Muscle layer of colon (tissue), 2 donors: ENCODE data around the gene FRS3.

ENCODE experiments used
- H3K27ac ChIP-seq: one replicate; pipeline ENCODE4 v1.7.0; 2013; ENCODE audit warnings: low read depth, mild to moderate bottlenecking, low read length, moderate library complexity
- H3K27me3 ChIP-seq, 2 donors: one replicate each; pipeline ENCODE4 v1.7.0; 2013; ENCODE audit warnings: low read length in 2 of 2, mild to moderate bottlenecking in 2 of 2; ENCODE audit not compliant: insufficient read depth in 2 of 2, control insufficient read depth in 1 of 2
- H3K36me3 ChIP-seq: one replicate; pipeline ENCODE4 v1.7.0; 2013; ENCODE audit warnings: mild to moderate bottlenecking, low read length; ENCODE audit not compliant: insufficient read depth
- H3K4me1 ChIP-seq: one replicate; pipeline ENCODE4 v1.7.0; 2013; ENCODE audit warnings: mild to moderate bottlenecking, low read length; ENCODE audit not compliant: insufficient read depth
- H3K4me3 ChIP-seq, 2 donors: one replicate each; pipeline ENCODE4 v1.7.0; 2013; ENCODE audit warnings: low read length in 2 of 2, low read depth in 1 of 2, mild to moderate bottlenecking in 1 of 2, moderate library complexity in 1 of 2
- H3K9ac ChIP-seq: one replicate; pipeline ENCODE4 v1.7.0; 2013; ENCODE audit warnings: low read length
- H3K9me3 ChIP-seq: one replicate; pipeline ENCODE4 v1.7.0; 2013; ENCODE audit warnings: mild to moderate bottlenecking, low read length
- donor health status: abdominal sarcoma.
- donor health status: Adenocarcinoma of cecum.

The FRS3 gene

GRCh38 chr6:41747256-41748101 lies 32.2 kb downstream of the FRS3 start, which contains the start of gene PGC:
TSS of gene PGC (minus strand) at chr6:41747397. CDS start at chr6:41747334, 63 bp downstream.
- Histone ChIP-seq H3K27ac (no peak within 1 kb of the TSS), H3K36me3 (no peaks in the 10 kb centered on the region), H3K27me3 (no peaks in the 10 kb centered on the region), H3K9me3 (no peaks in the 10 kb centered on the region), H3K4me3 (no peak within 1 kb of the TSS), H3K9ac (no peak within 1 kb of the TSS), H3K4me1 (no peaks in the 10 kb centered on the region)

DNA sequence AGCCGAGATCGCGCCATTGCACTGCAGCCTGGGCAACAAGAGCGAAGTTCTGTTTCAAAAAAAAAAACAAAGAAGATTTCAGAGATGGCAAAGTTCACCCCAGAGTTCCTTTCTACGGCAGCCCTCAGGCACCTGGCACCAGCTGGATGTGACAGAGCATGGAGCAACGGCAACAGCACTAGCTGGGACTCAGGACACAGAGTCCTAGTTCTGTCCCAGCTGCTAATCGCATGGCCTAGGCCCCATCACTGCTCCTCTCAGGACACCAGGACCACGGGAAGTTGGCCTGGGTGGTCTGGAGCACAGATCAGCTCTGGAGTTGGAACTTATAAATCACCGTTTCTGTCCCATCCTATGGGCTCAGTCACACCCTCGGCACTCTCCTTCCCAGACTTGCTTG lies 33.6 kb downstream of the FRS3 start:
- H3K9ac ChIP-seq = no peak overlapping the region
- no peaks in the 10 kb centered on the region for H3K36me3 ChIP-seq
- H3K4me1 ChIP-seq = no peaks in the 10 kb centered on the region
- no peak overlapping the region for H3K27ac ChIP-seq
- no peaks in the 10 kb centered on the region for H3K9me3 ChIP-seq
- no peaks in the 10 kb centered on the region for H3K27me3 ChIP-seq
- no peak overlapping the region for H3K4me3 ChIP-seq

DNA sequence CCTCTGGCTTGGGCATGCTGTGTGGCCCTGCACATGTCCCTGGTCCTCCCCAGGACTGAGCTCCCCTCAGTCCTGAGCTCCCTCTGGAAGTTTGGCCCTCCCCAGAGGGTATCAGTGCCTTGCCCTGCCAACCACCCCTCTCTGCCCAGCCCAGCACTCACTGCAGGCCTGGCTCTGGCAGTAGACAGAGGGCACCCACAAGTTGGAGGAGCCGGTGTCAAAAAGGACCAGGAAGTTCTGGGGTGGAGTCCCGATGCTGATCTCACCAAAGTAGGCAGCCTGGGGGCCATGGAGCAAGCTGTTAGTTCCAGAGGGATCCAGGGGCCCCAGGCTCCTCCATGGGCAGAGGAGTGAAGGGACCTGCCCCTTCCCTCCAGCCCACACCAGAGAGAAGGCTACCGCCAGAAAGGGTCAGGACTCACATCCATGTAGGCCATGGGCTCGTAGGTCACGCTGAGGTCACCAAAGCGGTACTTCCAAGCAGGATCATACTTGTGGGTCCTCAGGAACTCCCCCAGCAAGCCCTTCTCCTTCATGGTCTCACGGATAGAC lies 35.4 kb downstream of the FRS3 start:
- H3K9ac ChIP-seq = no peak overlapping the region
- H3K9me3 ChIP-seq = no peaks in the 10 kb centered on the region
- H3K36me3 ChIP-seq = no peaks in the 10 kb centered on the region
- H3K4me3 ChIP-seq = no peak overlapping the region
- H3K4me1 ChIP-seq = no peaks in the 10 kb centered on the region
- H3K27me3 ChIP-seq = no peaks in the 10 kb centered on the region
- H3K27ac ChIP-seq = no peak overlapping the region

DNA sequence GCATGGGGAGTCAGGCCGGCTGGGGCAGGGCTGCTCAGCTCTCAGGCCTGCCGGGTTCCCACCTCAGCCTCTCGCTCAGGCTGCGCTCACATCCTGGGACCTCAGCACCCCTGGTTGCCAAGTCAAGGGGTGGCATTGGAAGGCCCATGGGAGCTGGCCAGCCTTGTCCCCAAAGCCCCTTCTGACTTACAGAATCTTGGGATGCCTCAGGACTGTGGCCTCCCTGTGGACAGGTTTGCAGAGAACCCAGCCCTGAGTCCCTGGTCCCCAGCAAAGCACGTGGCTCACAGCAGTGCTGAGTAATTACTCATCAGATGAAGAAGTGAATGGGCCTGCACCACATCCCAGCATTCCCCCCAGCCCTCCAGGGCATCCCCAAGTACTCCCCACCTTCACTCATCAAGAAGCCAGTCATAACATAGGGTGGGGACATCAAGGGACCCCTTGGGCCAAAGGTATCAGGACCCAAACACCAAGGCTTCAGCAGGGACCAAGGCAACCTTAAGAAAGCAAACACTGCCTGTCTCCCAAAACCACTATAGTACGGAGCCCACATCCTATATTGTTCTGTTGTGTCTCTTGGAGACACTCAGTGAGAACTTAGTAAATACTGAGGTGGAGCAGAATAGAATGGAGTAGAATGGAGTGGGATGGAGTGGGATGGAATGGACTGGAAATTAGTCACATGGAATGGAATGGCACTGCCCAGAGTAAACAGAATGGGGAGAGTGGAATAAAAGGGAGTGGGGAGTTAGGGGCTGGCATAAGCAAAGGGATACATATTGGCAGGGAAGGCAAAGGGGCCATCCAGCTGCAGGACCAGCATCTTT lies 36.1 kb downstream of the FRS3 start:
- no peak overlapping the region for H3K9ac ChIP-seq
- no peak overlapping the region for H3K4me3 ChIP-seq
- no peaks in the 10 kb centered on the region for H3K36me3 ChIP-seq

DNA sequence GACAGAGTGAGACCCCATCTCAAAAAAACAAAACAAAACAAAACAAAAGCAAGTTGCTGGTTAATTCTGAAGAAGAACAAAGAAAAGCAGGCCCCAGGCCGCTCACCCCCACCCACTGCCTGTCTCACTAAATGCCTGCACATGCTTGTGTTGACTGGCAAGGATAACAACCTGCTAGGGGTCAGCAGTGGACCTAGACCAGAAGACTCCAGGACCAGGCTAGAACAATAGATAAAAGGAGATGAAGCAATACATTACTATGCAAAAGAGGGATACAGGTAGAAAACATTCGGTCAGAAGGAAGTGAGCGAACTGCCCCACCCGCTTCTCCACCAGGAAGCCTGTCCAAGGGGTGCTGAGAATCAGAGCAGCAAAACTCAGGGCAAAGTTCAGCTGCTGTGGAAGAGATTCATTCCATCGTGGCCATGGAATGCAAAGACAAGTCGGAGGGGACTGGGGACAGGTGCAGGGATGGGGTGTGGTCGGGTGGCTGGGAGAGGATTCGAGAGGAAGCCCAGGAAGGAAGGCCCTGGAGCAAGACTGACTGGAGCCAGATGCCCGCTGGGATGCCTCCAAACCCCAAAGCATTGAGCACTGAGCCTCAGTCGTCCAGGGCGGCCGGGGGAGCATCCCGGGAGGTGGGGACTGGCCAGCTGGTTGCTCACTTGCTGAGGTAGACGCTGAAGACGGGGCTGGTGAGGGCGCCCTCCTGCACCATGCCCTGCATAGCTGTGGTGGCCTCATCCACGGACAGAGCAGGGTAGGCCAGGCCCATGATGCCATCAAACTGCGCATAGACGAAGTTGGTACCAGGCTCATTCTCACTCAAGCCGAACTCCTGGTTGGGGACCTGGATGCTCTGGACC lies 37.8 kb downstream of the FRS3 start:
- no peaks in the 10 kb centered on the region for H3K9me3 ChIP-seq
- H3K27me3 ChIP-seq = no peaks in the 10 kb centered on the region
- H3K4me1 ChIP-seq = no peaks in the 10 kb centered on the region
- H3K36me3 ChIP-seq = no peaks in the 10 kb centered on the region
- H3K27ac ChIP-seq = no peak overlapping the region
- H3K9ac ChIP-seq = no peak overlapping the region
- H3K4me3 ChIP-seq = no peak overlapping the region

More for the DNA sequence above, 36.1 kb downstream of the FRS3 start:
- no peaks in the 10 kb centered on the region for H3K27me3 ChIP-seq
- no peaks in the 10 kb centered on the region for H3K4me1 ChIP-seq
- no peaks in the 10 kb centered on the region for H3K9me3 ChIP-seq
- H3K27ac ChIP-seq = no peak overlapping the region

DNA sequence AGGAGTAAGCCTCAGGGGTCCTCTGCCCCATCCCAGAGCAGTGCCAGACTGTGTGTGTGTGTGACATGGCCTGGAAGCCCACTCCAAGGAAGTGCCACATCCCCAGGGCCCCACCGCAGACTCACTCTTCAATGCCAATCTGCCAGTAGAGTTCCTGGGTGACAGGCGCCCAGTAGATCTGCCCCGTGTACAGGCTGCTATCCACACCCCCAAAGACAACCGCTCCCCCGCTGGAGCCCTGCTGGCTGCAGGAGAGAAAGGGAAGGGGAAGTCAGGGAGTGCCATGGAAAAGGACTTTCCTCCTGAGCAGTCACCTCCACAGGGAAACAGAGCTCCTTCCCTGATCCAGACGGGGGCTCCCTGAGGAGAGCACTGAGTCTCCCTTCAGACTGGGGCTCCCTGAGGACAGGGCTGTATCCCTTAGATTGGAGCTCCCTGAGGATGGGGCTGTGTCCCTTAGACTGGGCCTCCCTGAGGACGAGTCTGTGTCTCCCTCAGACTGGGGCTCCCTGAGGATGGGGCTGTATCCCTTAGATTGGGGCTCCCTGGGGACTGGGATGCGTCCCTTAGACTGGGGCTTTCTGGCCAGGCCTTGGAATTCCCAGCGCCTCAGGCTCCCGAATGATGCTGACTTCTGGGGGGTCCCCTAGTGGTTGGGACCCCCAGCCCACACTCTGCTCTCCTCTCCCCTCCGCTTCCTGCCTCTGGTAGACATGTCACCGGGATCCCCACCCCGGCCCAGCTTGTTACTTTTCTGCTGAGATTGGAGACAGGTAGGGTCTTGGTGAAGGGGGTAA lies 39.1 kb downstream of the FRS3 start:
- no peaks in the 10 kb centered on the region for H3K27me3 ChIP-seq
- no peak overlapping the region for H3K27ac ChIP-seq
- no peak overlapping the region for H3K4me3 ChIP-seq
- no peak overlapping the region for H3K9ac ChIP-seq
- no peaks in the 10 kb centered on the region for H3K36me3 ChIP-seq
- peaks cover 6% of the 10 kb centered on the region for H3K4me1 ChIP-seq
- H3K9me3 ChIP-seq = no peaks in the 10 kb centered on the region

- H3K36me3 ChIP-seq = no peaks in the 10 kb centered on the region
- no peak overlapping the region for H3K27ac ChIP-seq
- H3K9me3 ChIP-seq = no peaks in the 10 kb centered on the region
- H3K27me3 ChIP-seq = no peaks in the 10 kb centered on the region
- H3K4me1 ChIP-seq = peaks cover 6% of the 10 kb centered on the region
- H3K4me3 ChIP-seq = no peak overlapping the region
- H3K9ac ChIP-seq = no peak overlapping the region
Observed at GRCh38 chr6:41739041-41739440, 40.7 kb downstream of the FRS3 start.

GRCh38 chr6:41737591-41738130 lies 42.0 kb downstream of the FRS3 start:
- Histone ChIP-seq H3K27me3 (no peaks in the 10 kb centered on the region), H3K4me1 (peaks cover 18% of the 10 kb centered on the region)

DNA sequence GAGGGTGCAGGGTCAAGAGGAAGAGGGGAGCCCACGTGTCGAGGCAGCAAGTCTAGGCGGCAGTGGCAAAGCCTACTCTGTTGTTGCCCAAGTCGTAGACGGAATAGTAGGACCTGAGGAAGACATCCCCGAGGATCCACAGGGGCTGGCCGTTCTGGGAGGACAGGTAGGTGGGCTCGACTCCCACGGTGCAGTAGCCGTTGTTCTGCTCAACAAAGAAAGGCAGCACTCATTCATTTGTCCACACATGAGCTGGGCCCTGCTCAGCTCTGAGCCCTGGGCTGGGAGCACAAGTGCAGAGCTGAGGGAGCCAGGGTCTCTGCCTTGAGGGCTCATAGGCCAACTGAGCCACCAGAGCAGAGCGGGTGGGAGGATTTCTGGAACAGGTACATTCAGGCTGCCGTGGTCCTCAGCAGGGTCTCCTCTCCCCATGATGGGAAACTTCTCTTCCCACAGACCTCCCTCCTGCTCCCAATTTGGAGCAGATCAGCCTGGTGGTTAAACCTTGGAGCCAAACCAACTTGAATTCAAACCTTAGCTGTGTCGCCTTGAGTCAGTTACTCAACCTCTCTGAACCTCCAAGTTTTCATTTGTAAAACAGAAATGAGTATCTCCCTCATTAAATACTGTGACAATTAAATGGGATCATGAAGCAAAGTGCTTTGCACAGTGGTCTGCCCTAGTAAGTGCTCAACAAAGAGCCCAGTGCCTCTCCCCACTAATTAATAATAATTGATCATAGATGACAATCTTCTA lies 42.7 kb downstream of the FRS3 start:
- peaks cover 25% of the 10 kb centered on the region for H3K4me1 ChIP-seq
- no peak overlapping the region for H3K9ac ChIP-seq
- H3K4me3 ChIP-seq = no peak overlapping the region
- no peaks in the 10 kb centered on the region for H3K36me3 ChIP-seq
- no peaks in the 10 kb centered on the region for H3K9me3 ChIP-seq
- no peak overlapping the region for H3K27ac ChIP-seq
- H3K27me3 ChIP-seq = no peaks in the 10 kb centered on the region

More at GRCh38 chr6:41737591-41738130, 42.0 kb downstream of the FRS3 start:
- Histone ChIP-seq H3K27ac (no peak overlapping the region), H3K9me3 (no peaks in the 10 kb centered on the region), H3K4me3 (no peak overlapping the region), H3K36me3 (no peaks in the 10 kb centered on the region), H3K9ac (no peak overlapping the region)
